Osteoblast (primary cell): ENCODE results near the gene TRIM23. TPM values are rescaled to one million over a fixed set of nuclear protein-coding genes. Genes with fewer than 3 reads are reported as not detected.
A peak's percentile ranks its signal among the peaks of the same experiment; 100 is the strongest.

Experiments used
- DNase-seq: peaks from one replicate; pipeline ENCODE4 v3.0.0; 2011; ENCODE audit warnings: low spot score, mixed read lengths; ENCODE audit not compliant: insufficient read length; ENCODE audit errors: missing footprints
- H2AFZ ChIP-seq: 2 replicates; pipeline ENCODE4 v1.6.0; 2011; ENCODE audit warnings: mild to moderate bottlenecking, low read length
- H3K27ac ChIP-seq: 2 replicates; pipeline ENCODE4 v1.5.1; 2011; ENCODE audit warnings: mild to moderate bottlenecking, low read depth, low read length, moderate library complexity
- H3K27me3 ChIP-seq: 2 replicates; pipeline ENCODE4 v1.6.0; 2012; ENCODE audit warnings: mild to moderate bottlenecking, control low read depth, inconsistent platforms, low read length, moderate library complexity; ENCODE audit not compliant: insufficient read depth
- H3K36me3 ChIP-seq: 2 replicates; pipeline ENCODE4 v1.5.1; 2011; ENCODE audit warnings: mild to moderate bottlenecking, low read length, control low read depth, moderate library complexity; ENCODE audit not compliant: insufficient read depth
- H3K4me1 ChIP-seq: 2 replicates; pipeline ENCODE4 v1.5.1; 2011; ENCODE audit warnings: mild to moderate bottlenecking, low read length, control low read depth, moderate library complexity; ENCODE audit not compliant: insufficient read depth
- H3K4me2 ChIP-seq: 2 replicates; pipeline ENCODE4 v1.6.0; 2011; ENCODE audit warnings: mild to moderate bottlenecking, low read length; ENCODE audit not compliant: insufficient read depth
- H3K4me3 ChIP-seq: fragments of 200-600 bp; sonication (generic); 3 replicates; pipeline ENCODE4 v1.5.1; 2012; ENCODE audit warnings: mild to moderate bottlenecking, low read length, inconsistent platforms; ENCODE audit not compliant: insufficient read depth
- H3K79me2 ChIP-seq: 2 replicates; pipeline ENCODE4 v1.6.0; 2012; ENCODE audit warnings: mild to moderate bottlenecking, low read length, control low read depth, inconsistent platforms; ENCODE audit not compliant: insufficient read depth
- H3K9me3 ChIP-seq: 2 replicates; pipeline ENCODE4 v1.5.1; 2011; ENCODE audit warnings: low read depth, low read length, control low read depth
- H4K20me1 ChIP-seq: 2 replicates; pipeline ENCODE4 v1.6.0; 2012; ENCODE audit warnings: mild to moderate bottlenecking, low read length, control low read depth; ENCODE audit not compliant: insufficient read depth
- CTCF ChIP-seq: IDR thresholded peaks from 2 replicates; pipeline ENCODE4 v1.5.1; 2011; ENCODE audit warnings: mild to moderate bottlenecking, low read depth, low read length, moderate library complexity; ENCODE audit errors: extremely low read depth
- total RNA-seq: library from RNA; depleted of rRNA; stranded (reverse); fragments of >200 nt; gene quantifications from 2 replicates; pipeline ENCODE4 v1.2.3, GENCODE V29; 2012

The TRIM23 gene
- total RNA-seq, 1 donor = 30.4 TPM

GRCh38 chr5:65640240-65640639 lies 16.1 kb upstream of the TRIM23 start:
- H3K27me3 ChIP-seq = no peaks in the 10 kb centered on the region
- H2AFZ ChIP-seq = no peak overlapping the region
- H4K20me1 ChIP-seq = no peaks in the 10 kb centered on the region
- no peak overlapping the region for H3K4me2 ChIP-seq
- no peak overlapping the region for H3K4me3 ChIP-seq
- H3K4me1 ChIP-seq = no peaks in the 10 kb centered on the region
- H3K79me2 ChIP-seq = no peaks in the 10 kb centered on the region
- TF ChIP-seq CTCF = no peak
- DNase-seq = no peak
- no peak overlapping the region for H3K27ac ChIP-seq
- no peaks in the 10 kb centered on the region for H3K9me3 ChIP-seq
- H3K36me3 ChIP-seq = peaks cover 48% of the 10 kb centered on the region

GRCh38 chr5:65630981-65631380 lies 6.8 kb upstream of the TRIM23 start:
- Histone ChIP-seq H3K27me3 (no peaks in the 10 kb centered on the region), H3K36me3 (peaks cover 10% of the 10 kb centered on the region), H3K9me3 (no peaks in the 10 kb centered on the region), H3K4me3 (no peak overlapping the region), H3K4me1 (peaks cover 3% of the 10 kb centered on the region), H3K27ac (no peak overlapping the region), H3K79me2 (peaks cover 53% of the 10 kb centered on the region), H3K4me2 (no peak overlapping the region), H2AFZ (no peak overlapping the region), H4K20me1 (peaks cover 4% of the 10 kb centered on the region)
- TF ChIP-seq CTCF = no peak
- DNase-seq = no peak

GRCh38 chr5:65625743-65626142 lies 1.6 kb upstream of the TRIM23 start:
- Histone ChIP-seq H3K27ac (peak overlapping the region; percentile 93), H3K36me3 (peaks cover 9% of the 10 kb centered on the region), H3K79me2 (peaks cover 87% of the 10 kb centered on the region), H2AFZ (peak overlapping the region; percentile 89), H3K4me3 (peak overlapping the region; percentile 98), H3K27me3 (no peaks in the 10 kb centered on the region), H3K4me1 (peaks cover 25% of the 10 kb centered on the region), H3K9me3 (no peaks in the 10 kb centered on the region), H3K4me2 (peak overlapping the region; percentile 97), H4K20me1 (peaks cover 5% of the 10 kb centered on the region)
- no peak for TF ChIP-seq CTCF
- no peak for DNase-seq

- Histone ChIP-seq H3K4me3 (peak within 1 kb of the TSS; percentile 98), H2AFZ (peak within 1 kb of the TSS; percentile 89), H4K20me1 (peaks cover 12% of the 10 kb centered on the region), H3K27ac (peak within 1 kb of the TSS; percentile 93), H3K27me3 (no peaks in the 10 kb centered on the region), H3K9me3 (no peaks in the 10 kb centered on the region), H3K4me2 (peak within 1 kb of the TSS; percentile 97), H3K79me2 (peaks cover 88% of the 10 kb centered on the region), H3K4me1 (peaks cover 28% of the 10 kb centered on the region), H3K36me3 (peaks cover 5% of the 10 kb centered on the region)
- no peak for DNase-seq
- no peak for TF ChIP-seq CTCF
Measured at GRCh38 chr5:65624571-65625555, 730 bp upstream of the TRIM23 start, which contains the start of the genes SHLD3 and TRAPPC13. Gene SHLD3 (plus strand): TSS chr5:65625027. CDS start chr5:65629588, 4,561 bp downstream. Gene TRAPPC13 (plus strand): TSS chr5:65625027. CDS start chr5:65625061, 34 bp downstream.
